HG02623 (cell line): ENCODE measurements around the gene OR14A16.

Source experiments
- ATAC-seq: cut with Tn5 transposase; IDR thresholded peaks from one replicate; pipeline ENCODE4 v1.9.1; 2021; ENCODE audit warnings: moderate library complexity; ENCODE audit not compliant: unreplicated experiment

Gene OR14A16

GRCh38 chr1:247824023-247824422 is at the start of gene OR14A16:
Gene OR14A16 (minus strand): TSS chr1:247824119. CDS start chr1:247815729, 8,390 bp downstream.
- no peak for ATAC-seq

GRCh38 chr1:247865416-247865815 is 41.5 kb upstream of the OR14A16 start:
- no peak for ATAC-seq

DNA sequence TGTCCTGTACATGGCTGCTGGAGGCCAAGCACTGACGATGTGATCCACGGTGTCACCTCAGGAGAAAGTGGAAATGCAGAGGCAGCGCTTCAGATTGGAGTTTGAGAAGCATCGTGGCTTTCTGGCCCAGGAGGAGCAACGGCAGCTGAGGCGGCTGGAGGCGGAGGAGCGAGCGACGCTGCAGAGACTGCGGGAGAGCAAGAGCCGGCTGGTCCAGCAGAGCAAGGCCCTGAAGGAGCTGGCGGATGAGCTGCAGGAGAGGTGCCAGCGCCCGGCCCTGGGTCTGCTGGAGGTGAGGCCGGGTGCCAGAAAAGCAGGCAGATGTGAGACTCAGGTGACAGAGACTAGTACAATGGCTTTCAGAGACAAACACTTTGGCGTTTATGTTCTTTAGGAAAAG is 40.7 kb upstream of the OR14A16 start:
- no peak for ATAC-seq

- ATAC-seq: no peak
Observed at GRCh38 chr1:247862756-247863155, 38.8 kb upstream of the OR14A16 start.

DNA sequence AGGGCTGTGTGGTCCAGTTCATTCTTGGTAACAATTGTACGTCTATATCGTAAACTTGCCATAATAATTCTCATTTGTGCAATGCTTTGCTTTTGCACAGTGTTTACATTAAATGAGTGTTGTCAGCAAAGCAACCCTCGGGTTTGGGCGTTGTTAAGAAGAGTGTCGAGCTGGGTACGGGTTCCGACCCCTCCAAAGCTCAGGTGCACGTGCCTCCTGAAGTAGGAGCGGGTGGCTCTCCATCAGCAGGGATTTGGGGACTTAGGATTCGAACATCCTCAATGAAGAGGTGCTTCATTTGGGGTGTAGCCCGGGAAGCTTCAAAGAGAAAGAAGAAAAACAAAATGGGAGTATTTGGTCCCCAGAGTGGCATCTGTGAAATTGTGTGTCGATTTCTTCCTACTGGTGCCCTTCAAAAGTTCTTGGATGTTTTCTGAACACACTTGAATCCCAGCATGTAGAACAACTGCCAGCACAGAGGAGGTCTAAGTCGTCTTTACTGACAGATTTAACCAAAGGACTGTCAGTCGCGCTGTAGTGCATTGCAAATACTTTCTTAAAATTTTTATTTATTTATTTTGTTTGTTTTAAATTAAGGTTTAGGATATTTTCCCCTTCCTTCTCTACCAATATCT is 34.2 kb upstream of the OR14A16 start:
- no peak for ATAC-seq

GRCh38 chr1:247857069-247857984 is 33.4 kb upstream of the OR14A16 start, which contains the start of gene TRIM58:
Gene TRIM58 (plus strand): TSS chr1:247857187. CDS start chr1:247857247, 60 bp downstream.
- peak; percentile 45 for ATAC-seq

DNA sequence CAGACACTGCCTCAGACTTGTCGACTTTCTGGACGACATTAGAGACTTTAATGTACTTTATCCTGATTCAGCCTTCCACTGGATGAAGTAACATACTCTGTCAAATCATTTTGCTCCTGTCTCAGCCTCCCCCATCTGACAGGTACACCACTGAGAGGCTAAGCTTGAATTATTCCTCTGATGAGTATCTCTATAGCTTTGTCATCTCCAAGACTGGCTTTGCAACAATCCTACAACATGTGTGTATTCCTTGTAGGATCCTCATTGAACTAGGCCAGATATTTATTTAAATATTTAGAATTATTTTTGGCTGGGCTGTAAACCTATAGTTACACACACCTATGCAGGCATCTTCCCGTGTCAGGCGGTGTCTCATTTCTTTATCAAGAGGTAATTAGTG is 32.0 kb upstream of the OR14A16 start:
- ATAC-seq: no peak

DNA sequence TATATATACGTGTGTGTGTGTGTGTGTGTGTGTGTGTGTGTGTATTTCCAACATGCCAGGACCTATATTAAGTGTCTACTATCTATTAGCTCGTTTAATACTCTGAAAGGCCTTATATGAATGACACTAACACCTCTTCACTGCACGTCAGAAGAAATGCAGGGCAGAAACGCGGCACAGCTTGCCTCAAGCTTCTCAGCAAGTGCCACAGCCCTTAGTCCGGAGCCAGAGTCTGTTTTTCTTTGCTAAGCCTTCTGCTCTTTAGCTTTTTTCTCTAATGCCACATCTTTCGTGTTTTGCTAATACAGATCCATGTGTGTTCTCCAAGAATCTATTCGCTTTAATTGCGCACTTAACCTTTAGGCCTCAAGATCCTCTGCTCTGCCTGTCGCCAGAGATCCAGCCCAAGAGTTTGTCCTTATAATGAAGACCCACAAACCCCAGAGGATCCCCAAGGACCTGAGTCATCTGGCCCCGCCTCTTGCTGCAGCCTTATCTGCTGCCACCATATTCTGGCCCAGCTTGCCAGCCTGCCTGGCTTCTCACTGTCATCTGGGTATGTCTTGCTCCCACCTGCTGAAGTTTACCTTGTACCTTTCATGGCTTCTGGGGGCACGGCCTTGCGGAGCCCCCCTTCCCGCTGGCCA is 31.1 kb upstream of the OR14A16 start:
- ATAC-seq: no peak

DNA sequence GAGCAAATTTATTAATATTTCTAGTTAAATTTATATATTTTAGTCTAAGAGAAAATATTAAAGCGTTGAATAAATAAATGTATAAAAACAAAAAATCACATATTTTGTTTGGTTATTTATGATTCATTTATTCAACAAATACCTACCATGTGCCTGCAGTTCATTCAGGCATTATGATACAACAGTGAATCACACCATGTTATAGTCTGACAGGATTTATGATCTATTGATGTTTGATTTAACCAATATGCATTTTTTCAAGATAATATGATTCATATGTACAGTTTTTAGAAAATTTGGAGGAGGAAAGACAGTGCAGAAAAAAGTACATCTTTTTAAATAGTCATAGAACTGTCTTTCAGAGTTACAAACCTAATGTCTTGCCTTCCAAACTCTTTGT is 25.7 kb upstream of the OR14A16 start:
- no peak for ATAC-seq

DNA sequence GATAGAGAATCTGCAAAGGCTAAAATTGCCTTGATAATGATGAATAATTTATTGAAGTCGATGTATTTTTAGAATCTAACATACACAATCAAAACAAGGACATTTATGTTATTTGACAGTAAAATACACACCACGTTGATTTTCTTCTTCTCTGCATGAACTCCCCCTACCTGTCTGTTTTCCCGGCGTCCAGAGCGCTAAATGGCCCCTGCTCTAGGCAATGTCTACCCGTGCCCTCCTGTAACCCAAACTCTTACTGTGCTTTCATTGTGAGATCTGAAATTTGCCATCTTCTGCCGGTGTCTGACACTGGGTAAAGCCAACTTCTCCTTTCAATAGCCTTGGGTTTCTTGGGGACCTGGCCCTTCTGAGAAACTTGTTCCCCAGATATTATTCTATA is 24.4 kb upstream of the OR14A16 start:
- ATAC-seq: no peak

GRCh38 chr1:247845693-247846017 is 21.7 kb upstream of the OR14A16 start:
- ATAC-seq: no peak

DNA sequence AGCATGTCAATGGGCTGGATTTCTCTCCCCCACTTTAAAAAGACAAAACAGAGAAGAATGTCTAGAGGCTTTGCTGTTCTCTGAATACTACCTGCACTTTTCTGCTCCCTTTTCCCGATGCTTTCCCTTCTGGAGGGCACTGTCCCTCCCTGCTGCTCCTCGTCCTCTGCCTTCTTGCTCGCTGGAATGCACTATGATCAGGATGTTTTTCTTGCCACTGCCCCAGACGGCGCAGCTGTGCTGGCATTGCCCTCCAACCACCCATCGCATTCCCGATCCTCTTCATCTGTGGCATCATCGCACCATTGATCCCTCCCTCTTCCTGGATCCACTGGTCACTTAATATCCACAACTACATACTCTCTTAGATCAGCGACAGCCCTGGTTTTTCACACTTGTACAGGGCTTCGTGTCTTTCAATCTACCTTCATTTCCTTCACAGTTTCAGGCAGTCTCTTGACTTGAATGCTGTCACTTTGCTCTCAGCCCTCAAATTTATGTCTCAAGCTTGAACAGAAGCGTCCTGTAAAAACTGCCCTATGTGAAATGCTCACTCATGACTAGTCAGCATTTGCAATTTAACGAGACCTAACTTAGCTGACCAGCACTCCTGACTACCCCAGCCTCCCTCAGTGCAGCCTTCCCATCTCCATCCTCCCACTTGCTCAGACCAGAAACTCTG is 21.2 kb upstream of the OR14A16 start:
- ATAC-seq: no peak

DNA sequence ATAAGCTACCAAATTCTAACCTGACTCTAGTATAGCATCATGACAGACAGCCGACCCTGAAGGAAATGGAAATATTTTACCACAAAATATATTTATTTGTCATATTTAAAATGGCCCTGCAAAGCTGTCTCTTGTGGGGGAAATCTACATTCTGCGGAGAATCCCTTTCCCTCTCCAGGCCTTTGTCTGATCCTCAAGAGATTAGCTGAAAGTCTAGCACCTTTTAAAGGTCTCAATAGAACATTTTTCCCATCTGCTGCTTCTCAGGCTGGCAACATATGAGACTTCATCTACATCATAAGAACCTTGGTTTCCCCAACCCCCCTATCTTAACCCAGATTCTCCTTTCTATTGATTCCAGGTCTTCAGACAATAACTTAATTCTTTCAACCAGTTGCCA is 19.5 kb upstream of the OR14A16 start:
- no peak for ATAC-seq

GRCh38 chr1:247841796-247842195 is 17.9 kb upstream of the OR14A16 start, which contains the start of gene OR11L1:
Gene OR11L1 (minus strand): TSS chr1:247841896. CDS start chr1:247841896, 0 bp downstream.
- no peak for ATAC-seq

DNA sequence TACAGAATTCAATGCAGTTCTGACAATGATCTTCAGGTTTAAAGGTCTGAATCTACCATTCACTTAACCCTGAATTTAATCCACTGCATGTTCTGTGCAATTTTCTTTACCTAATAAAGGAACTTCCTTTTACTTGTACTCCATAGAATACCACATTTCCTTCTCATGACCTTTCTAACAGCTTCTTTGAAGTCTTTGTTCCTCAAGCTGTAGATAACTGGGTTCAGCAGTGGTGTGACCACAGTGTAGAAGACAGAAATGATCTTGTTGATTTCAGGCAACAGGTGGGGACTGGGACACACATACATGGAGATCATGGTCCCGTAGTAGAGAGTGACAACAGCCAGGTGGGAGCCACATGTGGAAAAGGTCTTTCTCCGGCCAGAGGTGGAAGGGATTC is 16.9 kb upstream of the OR14A16 start:
- ATAC-seq: no peak

GRCh38 chr1:247833601-247834000 is 9.7 kb upstream of the OR14A16 start:
- ATAC-seq: no peak

DNA sequence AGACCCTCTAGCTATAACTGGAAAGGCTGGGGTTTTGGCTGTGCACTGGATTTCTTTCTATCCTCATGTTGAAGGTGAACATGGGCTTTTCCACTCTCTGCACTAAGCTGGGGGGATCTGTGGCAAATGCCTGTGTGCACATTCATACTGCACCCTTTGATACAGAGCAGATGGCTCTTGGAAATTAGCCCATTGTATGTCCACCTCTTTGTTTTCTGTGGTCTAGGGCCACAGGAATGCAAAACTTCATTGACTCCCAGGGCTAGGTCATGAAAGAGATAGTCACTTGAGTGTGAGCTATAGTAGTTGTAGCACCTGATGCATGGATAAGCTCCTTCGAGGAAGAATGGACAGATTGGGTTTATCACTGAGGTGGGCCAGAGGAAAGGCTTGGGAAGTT is 5.7 kb upstream of the OR14A16 start:
- no peak for ATAC-seq

DNA sequence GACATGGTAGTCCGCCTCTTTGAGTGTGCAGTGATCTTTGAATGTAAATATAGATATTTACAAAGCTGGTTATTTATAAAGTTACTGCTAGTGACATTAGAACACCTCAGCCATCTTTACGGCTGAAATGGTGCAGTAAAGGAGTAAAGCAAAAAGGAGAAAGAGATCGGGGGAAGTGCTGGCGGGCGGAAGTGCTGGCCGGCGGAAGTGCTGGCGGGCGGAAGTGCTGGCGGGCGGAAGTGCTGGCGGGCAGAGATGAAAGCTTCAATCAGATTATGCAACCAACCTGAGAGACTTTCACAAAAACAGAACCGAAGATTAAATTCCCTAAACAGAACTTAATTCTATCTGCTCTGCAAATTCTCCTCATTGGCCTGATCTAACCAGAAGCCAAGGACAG is 1.4 kb upstream of the OR14A16 start:
- no peak for ATAC-seq

DNA sequence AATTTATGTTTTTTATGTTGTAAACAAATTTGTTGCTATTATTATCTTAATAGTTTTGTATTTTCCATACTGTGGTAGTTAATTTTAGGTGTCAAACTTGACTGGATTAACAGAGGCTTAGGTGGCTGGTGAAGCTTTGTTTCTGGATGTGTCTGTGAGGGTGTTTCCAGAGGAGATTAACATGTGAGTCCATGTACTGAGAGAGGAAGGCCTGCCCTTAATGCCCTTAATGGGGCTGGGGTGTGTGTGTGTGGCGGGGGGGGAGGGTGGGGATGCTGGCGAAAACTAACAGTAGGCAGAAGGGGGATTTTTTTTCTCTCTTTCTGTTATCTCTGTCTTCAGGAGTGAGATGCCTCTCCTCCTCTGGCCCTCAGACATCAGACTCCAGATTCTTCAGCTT is 1.9 kb downstream of the OR14A16 start:
- no peak for ATAC-seq

DNA sequence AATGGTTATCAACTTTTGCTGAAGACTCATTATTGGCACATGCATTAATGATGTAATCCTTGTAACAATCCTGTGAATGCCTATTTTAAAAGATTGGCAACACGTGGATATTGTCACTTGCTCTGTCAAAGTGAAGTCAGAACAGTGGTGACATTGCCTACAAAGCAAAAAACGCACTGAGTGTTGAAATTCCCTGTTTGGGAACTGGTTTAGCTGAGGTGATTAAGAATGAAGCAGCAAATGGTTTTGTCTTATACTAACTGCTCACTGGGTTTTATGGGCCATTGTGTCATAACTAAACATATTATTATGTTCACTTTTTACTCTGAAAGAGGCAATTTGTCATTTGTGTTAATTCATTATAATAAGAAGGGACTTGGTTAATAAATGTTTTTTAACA is 11.3 kb downstream of the OR14A16 start:
- ATAC-seq: no peak

DNA sequence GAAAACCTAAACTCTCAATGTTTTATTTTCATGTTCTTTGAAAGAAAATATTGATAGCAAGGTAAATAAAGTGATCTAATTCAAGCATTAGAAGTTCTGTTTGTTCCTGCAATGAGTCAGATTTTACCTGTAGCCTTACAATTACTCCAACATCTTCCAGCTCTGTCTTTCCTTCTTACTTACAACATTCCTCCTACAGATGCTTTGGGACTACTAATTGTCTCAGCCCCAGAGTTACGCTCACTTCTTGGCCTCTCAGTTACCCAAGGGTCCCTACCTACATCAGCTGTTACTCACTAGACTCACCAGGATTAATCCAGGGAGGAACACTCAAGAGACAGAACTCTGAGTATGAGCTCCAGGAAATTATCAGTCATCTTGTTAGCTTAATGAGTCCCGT is 26.4 kb downstream of the OR14A16 start:
- ATAC-seq: no peak
